ENCODE results near the gene AATF.

GRCh38 chr17:36901506-36901905 is 47.2 kb upstream of the AATF start:
- TF ChIP-seq, protein P1, sequence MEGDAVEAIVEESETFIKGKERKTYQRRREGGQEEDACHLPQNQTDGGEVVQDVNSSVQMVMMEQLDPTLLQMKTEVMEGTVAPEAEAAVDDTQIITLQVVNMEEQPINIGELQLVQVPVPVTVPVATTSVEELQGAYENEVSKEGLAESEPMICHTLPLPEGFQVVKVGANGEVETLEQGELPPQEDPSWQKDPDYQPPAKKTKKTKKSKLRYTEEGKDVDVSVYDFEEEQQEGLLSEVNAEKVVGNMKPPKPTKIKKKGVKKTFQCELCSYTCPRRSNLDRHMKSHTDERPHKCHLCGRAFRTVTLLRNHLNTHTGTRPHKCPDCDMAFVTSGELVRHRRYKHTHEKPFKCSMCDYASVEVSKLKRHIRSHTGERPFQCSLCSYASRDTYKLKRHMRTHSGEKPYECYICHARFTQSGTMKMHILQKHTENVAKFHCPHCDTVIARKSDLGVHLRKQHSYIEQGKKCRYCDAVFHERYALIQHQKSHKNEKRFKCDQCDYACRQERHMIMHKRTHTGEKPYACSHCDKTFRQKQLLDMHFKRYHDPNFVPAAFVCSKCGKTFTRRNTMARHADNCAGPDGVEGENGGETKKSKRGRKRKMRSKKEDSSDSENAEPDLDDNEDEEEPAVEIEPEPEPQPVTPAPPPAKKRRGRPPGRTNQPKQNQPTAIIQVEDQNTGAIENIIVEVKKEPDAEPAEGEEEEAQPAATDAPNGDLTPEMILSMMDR (IDR thresholded peaks at IDR 0.05; ENCODE audit: low read length) = no peak
- TF ChIP-seq EZH2 (optimal IDR thresholded peaks at IDR 0.05; ENCODE audit: low read depth, low read length) = no peak
- TF ChIP-seq EZH2phosphoT487 (IDR thresholded peaks at IDR 0.05; ENCODE audit: low read length) = no peak
